ENCODE data around the gene PDE10A.

The PDE10A gene

DNA sequence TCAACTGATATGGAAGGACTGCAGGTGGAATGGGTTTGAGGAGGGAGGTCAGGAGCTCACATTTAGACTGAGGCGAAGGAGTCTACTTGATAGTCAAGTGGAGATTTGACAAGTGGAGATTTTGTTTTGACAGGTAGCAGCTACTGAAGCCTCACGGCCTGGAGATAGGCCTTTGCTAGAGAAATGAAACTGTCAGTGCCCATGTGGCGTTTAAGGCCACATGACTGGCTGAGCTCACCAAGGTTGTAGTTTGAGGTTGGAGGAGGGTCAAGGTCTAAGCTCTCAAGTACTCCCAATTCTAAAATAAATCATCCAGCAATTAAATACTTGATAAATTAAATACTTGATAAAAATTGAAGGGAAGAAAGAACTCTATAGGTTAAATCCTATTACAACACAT lies 273.5 kb downstream of the PDE10A start:
- Histone ChIP-seq H3K4me1 (ENCODE audit: insufficient read depth, low read length) (no peaks in the 10 kb centered on the region), H3K27me3 (ENCODE audit: insufficient read depth, low read length) (no peaks in the 10 kb centered on the region), H3K9ac (ENCODE audit: low read depth, low read length) (no peak overlapping the region), H3K36me3 (ENCODE audit: insufficient read depth, low read depth, low read length) (no peaks in the 10 kb centered on the region), H3K4me3 (ENCODE audit: low read length) (no peak overlapping the region), H3K9me3 (ENCODE audit: insufficient read depth, low read depth, low read length) (no peaks in the 10 kb centered on the region), H3K27ac (ENCODE audit: low read length) (no peak overlapping the region)

- no peaks in the 10 kb centered on the region for H3K9me3 ChIP-seq (ENCODE audit: insufficient read depth, low read depth, low read length)
- no peak overlapping the region for H3K9ac ChIP-seq (ENCODE audit: low read depth, low read length)
- H3K4me3 ChIP-seq (ENCODE audit: low read length), result no peak overlapping the region
- no peaks in the 10 kb centered on the region for H3K4me1 ChIP-seq (ENCODE audit: insufficient read depth, low read length)
- H3K27me3 ChIP-seq (ENCODE audit: insufficient read depth, low read length), result no peaks in the 10 kb centered on the region
- H3K36me3 ChIP-seq (ENCODE audit: insufficient read depth, low read depth, low read length), result no peaks in the 10 kb centered on the region
- no peak overlapping the region for H3K27ac ChIP-seq (ENCODE audit: low read length)
Observed at GRCh38 chr6:165383323-165383722, 279.7 kb downstream of the PDE10A start.

DNA sequence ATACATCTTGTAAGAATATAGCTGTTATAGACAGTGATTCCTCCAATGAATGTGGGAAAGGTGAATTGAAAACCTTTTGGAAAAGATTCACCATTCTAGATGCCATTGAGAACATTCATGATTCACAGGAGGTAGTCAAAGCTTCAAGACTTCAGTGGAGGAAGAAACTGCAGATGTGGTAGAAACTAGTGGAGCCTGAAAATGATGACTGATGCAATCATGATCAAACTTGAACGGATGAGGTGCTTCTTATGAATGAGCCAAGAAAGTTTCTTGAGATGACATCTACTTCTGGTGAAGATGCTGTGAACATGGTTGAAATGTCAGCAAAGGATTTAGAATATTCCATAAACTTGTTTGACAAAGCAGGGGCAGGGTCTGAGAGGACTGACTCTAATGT lies 286.9 kb downstream of the PDE10A start:
- Histone ChIP-seq H3K27ac (ENCODE audit: low read length) (no peak overlapping the region), H3K36me3 (ENCODE audit: insufficient read depth, low read depth, low read length) (no peaks in the 10 kb centered on the region), H3K9me3 (ENCODE audit: insufficient read depth, low read depth, low read length) (no peaks in the 10 kb centered on the region), H3K4me3 (ENCODE audit: low read length) (no peak overlapping the region), H3K27me3 (ENCODE audit: insufficient read depth, low read length) (no peaks in the 10 kb centered on the region), H3K4me1 (ENCODE audit: insufficient read depth, low read length) (no peaks in the 10 kb centered on the region), H3K9ac (ENCODE audit: low read depth, low read length) (no peak overlapping the region)

GRCh38 chr6:165365371-165365770 lies 297.7 kb downstream of the PDE10A start:
- no peak overlapping the region for H3K4me3 ChIP-seq (ENCODE audit: low read length)
- H3K9me3 ChIP-seq (ENCODE audit: insufficient read depth, low read depth, low read length), result peaks cover 5% of the 10 kb centered on the region; the same call in 1 of the 2 replicates
- H3K4me1 ChIP-seq (ENCODE audit: insufficient read depth, low read length), result no peaks in the 10 kb centered on the region
- no peaks in the 10 kb centered on the region for H3K27me3 ChIP-seq (ENCODE audit: insufficient read depth, low read length)
- no peak overlapping the region for H3K27ac ChIP-seq (ENCODE audit: low read length)
- no peak overlapping the region for H3K9ac ChIP-seq (ENCODE audit: low read depth, low read length)
- H3K36me3 ChIP-seq (ENCODE audit: insufficient read depth, low read depth, low read length), result no peaks in the 10 kb centered on the region

DNA sequence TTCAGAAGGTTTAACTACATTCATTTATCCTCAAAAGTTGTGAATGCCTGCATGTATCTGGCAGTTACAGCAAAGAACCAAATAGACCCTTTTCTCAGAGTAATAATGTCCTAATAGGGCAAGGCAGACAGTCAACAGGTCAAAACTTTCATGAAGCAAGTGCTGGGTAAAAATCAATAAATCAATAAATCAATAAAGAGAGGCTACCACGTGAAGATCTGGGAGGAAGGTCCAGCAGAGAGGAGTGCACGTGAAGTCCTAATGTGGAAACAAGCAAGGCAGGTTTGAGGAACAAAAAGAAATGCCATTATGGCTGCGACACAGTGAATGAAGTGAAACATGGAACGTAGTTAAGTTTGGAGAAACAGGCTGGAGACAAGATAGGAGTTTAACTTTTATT lies 317.3 kb downstream of the PDE10A start:
- Histone ChIP-seq H3K4me1 (ENCODE audit: insufficient read depth, low read length) (no peaks in the 10 kb centered on the region), H3K27me3 (ENCODE audit: insufficient read depth, low read length) (no peaks in the 10 kb centered on the region), H3K4me3 (ENCODE audit: low read length) (no peak overlapping the region), H3K9me3 (ENCODE audit: insufficient read depth, low read depth, low read length) (peaks cover 9% of the 10 kb centered on the region), H3K36me3 (ENCODE audit: insufficient read depth, low read depth, low read length) (no peaks in the 10 kb centered on the region), H3K9ac (ENCODE audit: low read depth, low read length) (no peak overlapping the region), H3K27ac (ENCODE audit: low read length) (no peak overlapping the region)

DNA sequence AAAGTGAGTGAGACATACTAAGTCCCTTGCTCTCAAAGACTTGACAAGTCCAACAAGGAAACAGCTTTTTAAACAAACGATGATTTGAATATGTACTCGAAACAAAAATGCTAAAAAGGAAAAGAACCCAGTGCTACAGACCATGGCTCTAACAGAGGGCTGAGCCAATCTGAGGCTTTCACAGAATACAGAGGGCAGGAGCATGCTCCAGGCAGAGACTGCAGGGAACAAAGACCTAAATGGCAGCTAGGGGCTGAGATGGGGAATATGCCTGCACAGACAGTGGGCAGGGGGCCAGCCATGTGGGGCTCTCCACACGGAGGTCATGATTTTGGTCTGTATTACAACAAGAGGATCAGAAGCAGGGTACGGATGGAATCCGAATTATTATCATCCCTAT lies 322.5 kb downstream of the PDE10A start:
- Histone ChIP-seq H3K4me3 (ENCODE audit: low read length) (no peak overlapping the region), H3K27me3 (ENCODE audit: insufficient read depth, low read length) (no peaks in the 10 kb centered on the region), H3K9me3 (ENCODE audit: insufficient read depth, low read depth, low read length) (no peaks in the 10 kb centered on the region), H3K9ac (ENCODE audit: low read depth, low read length) (no peak overlapping the region), H3K27ac (ENCODE audit: low read length) (no peak overlapping the region), H3K36me3 (ENCODE audit: insufficient read depth, low read depth, low read length) (no peaks in the 10 kb centered on the region), H3K4me1 (ENCODE audit: insufficient read depth, low read length) (no peaks in the 10 kb centered on the region)

DNA sequence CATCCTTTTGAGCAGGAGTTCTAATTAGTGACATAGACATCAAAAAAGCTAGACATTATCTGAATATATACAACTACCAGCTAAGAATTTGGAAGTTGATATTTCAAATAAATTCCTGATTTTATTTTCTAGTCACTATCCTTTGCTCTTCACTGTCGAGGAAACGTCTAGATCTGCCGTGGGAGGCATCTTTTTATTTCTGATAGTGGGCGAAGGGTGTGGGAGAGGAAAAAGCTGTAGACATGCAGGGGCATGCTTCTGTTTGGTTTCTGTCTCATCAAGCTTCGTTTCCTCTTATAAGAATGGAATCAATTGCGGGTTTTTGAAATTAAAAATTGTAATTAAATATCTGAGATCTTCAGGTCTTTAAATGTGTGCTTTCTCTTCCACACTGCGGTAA lies 337.4 kb downstream of the PDE10A start:
- Histone ChIP-seq H3K9me3 (ENCODE audit: insufficient read depth, low read depth, low read length) (peaks cover 15% of the 10 kb centered on the region), H3K27me3 (ENCODE audit: insufficient read depth, low read length) (no peaks in the 10 kb centered on the region), H3K4me1 (ENCODE audit: insufficient read depth, low read length) (no peaks in the 10 kb centered on the region), H3K9ac (ENCODE audit: low read depth, low read length) (no peak overlapping the region), H3K36me3 (ENCODE audit: insufficient read depth, low read depth, low read length) (no peaks in the 10 kb centered on the region), H3K4me3 (ENCODE audit: low read length) (no peak overlapping the region), H3K27ac (ENCODE audit: low read length) (no peak overlapping the region)

- no peak overlapping the region for H3K27ac ChIP-seq (ENCODE audit: low read length)
- H3K36me3 ChIP-seq (ENCODE audit: insufficient read depth, low read depth, low read length), result no peaks in the 10 kb centered on the region
- no peak overlapping the region for H3K9ac ChIP-seq (ENCODE audit: low read depth, low read length)
- H3K4me1 ChIP-seq (ENCODE audit: insufficient read depth, low read length), result no peaks in the 10 kb centered on the region
- no peaks in the 10 kb centered on the region for H3K27me3 ChIP-seq (ENCODE audit: insufficient read depth, low read length)
- H3K4me3 ChIP-seq (ENCODE audit: low read length), result no peak overlapping the region
- peaks cover 20% of the 10 kb centered on the region for H3K9me3 ChIP-seq (ENCODE audit: insufficient read depth, low read depth, low read length)
Observed at GRCh38 chr6:165321555-165322145, 341.4 kb downstream of the PDE10A start.

- Histone ChIP-seq H3K27ac (ENCODE audit: low read length) (no peak overlapping the region), H3K4me3 (ENCODE audit: low read length) (no peak overlapping the region), H3K4me1 (ENCODE audit: insufficient read depth, low read length) (no peaks in the 10 kb centered on the region), H3K36me3 (ENCODE audit: insufficient read depth, low read depth, low read length) (no peaks in the 10 kb centered on the region), H3K27me3 (ENCODE audit: insufficient read depth, low read length) (no peaks in the 10 kb centered on the region), H3K9ac (ENCODE audit: low read depth, low read length) (no peak overlapping the region), H3K9me3 (ENCODE audit: insufficient read depth, low read depth, low read length) (peaks cover 20% of the 10 kb centered on the region)
Observed at GRCh38 chr6:165321150-165321549, 341.9 kb downstream of the PDE10A start.

DNA sequence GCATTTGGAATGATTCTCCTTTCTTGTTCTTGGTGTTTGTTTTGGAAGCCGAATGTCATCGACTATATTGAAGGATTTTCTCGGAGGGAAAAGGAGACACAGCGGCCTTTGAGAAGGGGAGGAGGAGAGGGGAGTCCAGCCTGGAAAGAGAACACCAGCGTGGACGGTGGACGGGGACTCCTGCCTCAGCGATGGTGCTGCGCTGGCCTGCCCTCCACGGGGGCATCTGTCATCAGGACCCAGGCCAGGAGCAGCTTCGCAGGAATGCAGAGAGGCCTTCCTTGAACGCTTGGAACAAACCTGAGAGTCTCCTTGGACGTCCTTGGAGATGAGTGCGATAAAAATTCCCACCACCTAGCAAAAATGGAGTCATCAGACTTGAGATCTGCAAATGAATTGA lies 345.3 kb downstream of the PDE10A start:
- no peaks in the 10 kb centered on the region for H3K27me3 ChIP-seq (ENCODE audit: insufficient read depth, low read length)
- H3K9ac ChIP-seq (ENCODE audit: low read depth, low read length), result no peak overlapping the region
- no peaks in the 10 kb centered on the region for H3K36me3 ChIP-seq (ENCODE audit: insufficient read depth, low read depth, low read length)
- peaks cover 20% of the 10 kb centered on the region for H3K9me3 ChIP-seq (ENCODE audit: insufficient read depth, low read depth, low read length)
- no peak overlapping the region for H3K4me3 ChIP-seq (ENCODE audit: low read length)
- no peaks in the 10 kb centered on the region for H3K4me1 ChIP-seq (ENCODE audit: insufficient read depth, low read length)
- no peak overlapping the region for H3K27ac ChIP-seq (ENCODE audit: low read length)

- Histone ChIP-seq H3K36me3 (ENCODE audit: insufficient read depth, low read depth, low read length) (no peaks in the 10 kb centered on the region), H3K4me3 (ENCODE audit: low read length) (peak within 1 kb of the TSS; percentile 77), H3K27ac (ENCODE audit: low read length) (no peak within 1 kb of the TSS), H3K9ac (ENCODE audit: low read depth, low read length) (peak within 1 kb of the TSS; percentile 48; the same call in 1 of the 2 replicates), H3K9me3 (ENCODE audit: insufficient read depth, low read depth, low read length) (no peaks in the 10 kb centered on the region), H3K4me1 (ENCODE audit: insufficient read depth, low read length) (no peaks in the 10 kb centered on the region), H3K27me3 (ENCODE audit: insufficient read depth, low read length) (peaks cover 19% of the 10 kb centered on the region)
Observed at GRCh38 chr6:165308926-165309731, 353.9 kb downstream of the PDE10A start, which contains the start of gene C6orf118. Gene C6orf118, minus strand, starts transcription at chr6:165309605. Its CDS starts 19 bp downstream, at chr6:165309586.

DNA sequence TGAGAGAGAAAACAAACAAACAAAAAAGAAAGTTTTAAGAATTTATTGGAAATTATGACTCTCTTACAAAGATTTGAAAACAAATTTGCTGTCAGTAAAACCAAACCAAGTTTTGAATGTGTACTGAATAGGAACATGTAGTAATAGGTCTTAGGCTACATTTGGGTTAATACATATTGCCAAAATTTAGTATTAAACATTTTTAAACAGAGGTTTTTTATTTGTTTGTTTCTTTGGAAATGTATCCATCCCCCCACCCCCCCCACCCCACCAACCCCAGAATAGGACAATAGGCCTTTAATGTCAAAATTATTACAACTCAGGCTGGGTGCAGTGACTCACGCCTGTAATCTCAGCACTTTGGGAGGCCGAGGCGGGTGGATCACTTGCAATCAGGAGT lies 356.1 kb downstream of the PDE10A start:
- Histone ChIP-seq H3K27ac (ENCODE audit: low read length) (no peak overlapping the region), H3K36me3 (ENCODE audit: insufficient read depth, low read depth, low read length) (no peaks in the 10 kb centered on the region), H3K9me3 (ENCODE audit: insufficient read depth, low read depth, low read length) (no peaks in the 10 kb centered on the region), H3K9ac (ENCODE audit: low read depth, low read length) (no peak overlapping the region), H3K4me1 (ENCODE audit: insufficient read depth, low read length) (no peaks in the 10 kb centered on the region), H3K27me3 (ENCODE audit: insufficient read depth, low read length) (peaks cover 19% of the 10 kb centered on the region), H3K4me3 (ENCODE audit: low read length) (no peak overlapping the region)

Data from iPS-20b (cell line).